Endodermal cell (in vitro differentiated cells): ENCODE data around the gene ACAD8. TPM values are rescaled to one million over a fixed set of nuclear protein-coding genes. Genes with fewer than 3 reads are reported as not detected.
"Not testable (repeated sequence)": the region's sequence is repeated elsewhere in the genome, so short reads cannot be mapped to it uniquely, and the experiment has no call there.

Experiments
- DNase-seq: peaks from one replicate; pipeline ENCODE4 v3.0.0-alpha.2; 2017
- H3K27ac ChIP-seq: 2 replicates; pipeline ENCODE4 v1.5.1; 2013; ENCODE audit warnings: mild to moderate bottlenecking, low read depth, low read length, moderate library complexity
- H3K27me3 ChIP-seq: 2 replicates; pipeline ENCODE4 v1.6.1; 2013; ENCODE audit warnings: mild to moderate bottlenecking, low read length, moderate library complexity; ENCODE audit not compliant: insufficient read depth, control insufficient read depth, poor library complexity, severe bottlenecking
- H3K36me3 ChIP-seq: 2 replicates; pipeline ENCODE4 v1.7.0; 2013; ENCODE audit warnings: mild to moderate bottlenecking, low read length, moderate library complexity; ENCODE audit not compliant: control insufficient read depth, insufficient read depth
- H3K4me1 ChIP-seq: one replicate; pipeline ENCODE4 v1.7.0; 2013; ENCODE audit warnings: low read length; ENCODE audit not compliant: control insufficient read depth, insufficient read depth
- H3K4me3 ChIP-seq: 2 replicates; pipeline ENCODE4 v1.5.1; 2013; ENCODE audit warnings: mild to moderate bottlenecking, low read length, moderate library complexity
- H3K9ac ChIP-seq: 2 replicates; pipeline ENCODE4 v1.6.1; 2013; ENCODE audit warnings: mild to moderate bottlenecking, low read length, moderate library complexity; ENCODE audit not compliant: poor library complexity, severe bottlenecking; ENCODE audit errors: extremely low read depth
- H3K9me3 ChIP-seq: 2 replicates; pipeline ENCODE4 v1.6.1; 2013; ENCODE audit warnings: mild to moderate bottlenecking, low read length, moderate library complexity; ENCODE audit not compliant: control insufficient read depth
- H3K27ac Mint-ChIP-seq: 2 replicates; pipeline ENCODE4 v1.8.0; 2020; ENCODE audit warnings: mixed read lengths
- H3K27me3 Mint-ChIP-seq: 2 replicates; pipeline ENCODE4 v1.8.0; 2021; ENCODE audit warnings: mild to moderate bottlenecking, mixed read lengths; ENCODE audit not compliant: insufficient read depth
- H3K36me3 Mint-ChIP-seq: 2 replicates; pipeline ENCODE4 v1.8.0; 2020; ENCODE audit warnings: low read depth, mixed read lengths
- H3K4me1 Mint-ChIP-seq: 2 replicates; pipeline ENCODE4 v1.8.0; 2020; ENCODE audit warnings: mixed read lengths
- H3K4me3 Mint-ChIP-seq: 2 replicates; pipeline ENCODE4 v1.8.0; 2020; ENCODE audit warnings: mild to moderate bottlenecking, moderate library complexity, mixed read lengths
- H3K9me3 Mint-ChIP-seq: 2 replicates; pipeline ENCODE4 v1.8.0; 2020; ENCODE audit warnings: mild to moderate bottlenecking, mixed read lengths
- WGBS, 2 experiments: methylation state at CpG; one replicate each; pipeline versions ENCODE4 v1.1.5 to v1.1.7; 2013; ENCODE audit warnings: missing lambda C conversion rate in 2 of 2, mixed read lengths in 1 of 2; ENCODE audit not compliant: insufficient coverage in 1 of 2, insufficient read length in 1 of 2; 5-methylcytosine and 5-hydroxymethylcytosine counted together
- total RNA-seq, 2 donors: library from RNA; stranded (reverse); fragmentation: NEBNext Ultra II Directional in 1 of 2; extraction: Animal tissue kit (Norgen Biotek cat#: 25700) in 1 of 2; gene quantifications; 2 replicates in 1 of 2; 3 replicates in 1 of 2; pipeline ENCODE4 v1.2.1, GENCODE V29; 2021
- TF ChIP-seq, protein P1 (sequence below): fragments of 200-600 bp; sonication (generic); conservative IDR thresholded peaks from 2 replicates; pipeline ENCODE4 v1.5.0; 2021; ENCODE audit warnings: antibody characterized with exemption, mild to moderate bottlenecking

ACAD8 gene
- total RNA-seq, 2 donors from 2014 or later: 35.3 to 37.2 TPM

DNA sequence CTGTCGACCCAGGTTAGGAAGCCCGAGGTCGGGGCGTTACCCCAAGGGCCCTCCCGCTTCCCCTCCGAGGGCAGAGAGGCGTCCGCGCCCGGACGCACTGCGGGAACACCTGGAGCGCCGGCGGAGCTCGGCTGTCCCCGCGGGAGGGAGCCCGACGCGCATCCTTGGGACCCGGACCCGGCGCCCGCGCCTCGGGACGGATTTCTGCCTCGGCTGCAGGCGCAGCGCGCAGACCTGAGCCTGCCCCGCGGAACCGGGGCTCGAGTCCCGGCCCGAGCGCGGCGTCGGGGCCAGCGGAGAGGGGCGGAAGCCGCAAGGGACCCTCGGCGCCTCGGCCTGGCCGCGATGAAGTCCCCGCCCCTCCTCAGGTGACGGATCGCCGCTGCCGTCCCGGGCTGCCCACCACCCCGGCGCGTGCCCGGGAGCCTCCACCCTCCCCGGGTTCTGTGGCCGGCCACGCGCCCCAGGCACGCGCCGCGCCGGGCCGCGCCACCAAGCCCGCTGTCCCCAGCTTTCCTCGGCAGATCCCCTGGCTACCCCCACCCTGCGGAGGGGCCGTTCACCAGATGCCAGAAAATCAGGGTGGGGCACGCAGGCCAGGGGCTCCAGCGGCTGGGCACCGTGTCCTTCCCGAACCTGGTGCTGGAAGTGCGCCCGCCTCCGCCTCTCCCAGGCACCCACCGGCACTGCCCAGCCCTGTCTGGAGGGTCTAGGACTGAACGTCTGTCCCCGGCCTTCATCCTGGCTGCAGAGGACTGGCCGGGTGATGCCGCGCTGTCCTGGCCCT is 23.2 kb downstream of the ACAD8 start:
- no peaks in the 10 kb centered on the region for H3K36me3 ChIP-seq
- no peaks in the 10 kb centered on the region for H3K9me3 Mint-ChIP-seq
- H3K4me1 Mint-ChIP-seq: peaks cover 21% of the 10 kb centered on the region
- H3K4me3 Mint-ChIP-seq: peak overlapping the region; percentile 84
- peak overlapping the region; percentile 85 for H3K4me3 ChIP-seq
- H3K27ac Mint-ChIP-seq: no peak overlapping the region
- no peak overlapping the region for H3K9ac ChIP-seq
- H3K27me3 ChIP-seq: peaks cover 62% of the 10 kb centered on the region
- peaks cover 20% of the 10 kb centered on the region for H3K27me3 Mint-ChIP-seq
- no peaks in the 10 kb centered on the region for H3K4me1 ChIP-seq
- no peaks in the 10 kb centered on the region for H3K36me3 Mint-ChIP-seq
- no peak overlapping the region for H3K27ac ChIP-seq
- TF ChIP-seq, protein P1, sequence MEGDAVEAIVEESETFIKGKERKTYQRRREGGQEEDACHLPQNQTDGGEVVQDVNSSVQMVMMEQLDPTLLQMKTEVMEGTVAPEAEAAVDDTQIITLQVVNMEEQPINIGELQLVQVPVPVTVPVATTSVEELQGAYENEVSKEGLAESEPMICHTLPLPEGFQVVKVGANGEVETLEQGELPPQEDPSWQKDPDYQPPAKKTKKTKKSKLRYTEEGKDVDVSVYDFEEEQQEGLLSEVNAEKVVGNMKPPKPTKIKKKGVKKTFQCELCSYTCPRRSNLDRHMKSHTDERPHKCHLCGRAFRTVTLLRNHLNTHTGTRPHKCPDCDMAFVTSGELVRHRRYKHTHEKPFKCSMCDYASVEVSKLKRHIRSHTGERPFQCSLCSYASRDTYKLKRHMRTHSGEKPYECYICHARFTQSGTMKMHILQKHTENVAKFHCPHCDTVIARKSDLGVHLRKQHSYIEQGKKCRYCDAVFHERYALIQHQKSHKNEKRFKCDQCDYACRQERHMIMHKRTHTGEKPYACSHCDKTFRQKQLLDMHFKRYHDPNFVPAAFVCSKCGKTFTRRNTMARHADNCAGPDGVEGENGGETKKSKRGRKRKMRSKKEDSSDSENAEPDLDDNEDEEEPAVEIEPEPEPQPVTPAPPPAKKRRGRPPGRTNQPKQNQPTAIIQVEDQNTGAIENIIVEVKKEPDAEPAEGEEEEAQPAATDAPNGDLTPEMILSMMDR: peak; percentile 4
- peaks cover 6% of the 10 kb centered on the region for H3K9me3 ChIP-seq
- DNase-seq: peak; percentile 84
- 0% methylated on average over 37 to 88 of the region's 88 CpGs for WGBS, 2 experiments

DNA sequence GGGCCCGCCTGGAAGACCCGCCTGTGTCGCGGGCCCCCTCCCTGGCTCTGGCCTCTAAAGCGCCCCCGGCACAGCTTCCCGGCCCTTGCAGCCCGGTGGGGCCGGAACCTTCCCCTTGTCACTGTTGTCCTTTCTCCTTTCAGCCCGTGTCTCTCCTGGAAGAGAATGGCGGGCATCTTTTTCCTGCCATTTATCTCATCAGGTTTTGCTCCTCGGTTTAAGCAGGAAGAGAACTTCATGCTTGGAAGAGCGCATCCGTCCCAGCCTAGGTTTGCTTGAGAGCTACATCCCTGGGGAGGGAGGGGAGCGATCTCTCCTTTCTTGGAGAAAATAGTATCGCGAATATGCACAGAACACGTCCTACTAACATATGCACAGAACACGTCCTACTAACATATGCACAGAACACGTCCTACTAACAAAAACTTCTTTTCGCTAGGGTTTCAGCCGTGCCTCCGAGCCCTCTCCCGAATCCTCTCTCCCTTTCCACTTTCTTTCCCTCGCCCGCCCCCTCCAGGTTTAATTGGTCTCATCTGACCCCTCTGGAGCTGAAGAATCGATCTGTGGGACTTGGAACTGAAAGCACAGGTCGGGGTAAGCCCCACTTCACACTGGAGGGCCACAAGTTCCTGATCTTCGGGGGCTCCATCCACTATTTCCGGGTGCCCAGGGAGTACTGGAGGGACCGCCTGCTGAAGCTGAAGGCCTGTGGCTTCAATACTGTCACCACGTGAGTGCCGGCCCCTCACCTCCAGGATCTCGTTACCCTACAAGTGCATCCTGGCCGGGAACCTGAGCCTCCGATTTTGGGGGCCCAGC is 24.0 kb downstream of the ACAD8 start:
- peak overlapping the region; percentile 39 for H3K27ac Mint-ChIP-seq
- peaks cover 6% of the 10 kb centered on the region for H3K9me3 ChIP-seq
- H3K27me3 ChIP-seq: peaks cover 61% of the 10 kb centered on the region
- 28 to 30% methylated on average over 23 to 36 of the region's 36 CpGs for WGBS, 2 experiments
- peaks cover 20% of the 10 kb centered on the region for H3K27me3 Mint-ChIP-seq
- peak; percentile 78 for DNase-seq
- no peaks in the 10 kb centered on the region for H3K36me3 ChIP-seq
- H3K4me3 Mint-ChIP-seq: peak overlapping the region; percentile 84
- no peaks in the 10 kb centered on the region for H3K36me3 Mint-ChIP-seq
- no peak overlapping the region for H3K27ac ChIP-seq
- TF ChIP-seq, protein P1: peak; percentile 43
- H3K9ac ChIP-seq: no peak overlapping the region
- H3K4me1 Mint-ChIP-seq: peaks cover 19% of the 10 kb centered on the region
- no peaks in the 10 kb centered on the region for H3K9me3 Mint-ChIP-seq
- H3K4me3 ChIP-seq: peak overlapping the region; percentile 85
- no peaks in the 10 kb centered on the region for H3K4me1 ChIP-seq

DNA sequence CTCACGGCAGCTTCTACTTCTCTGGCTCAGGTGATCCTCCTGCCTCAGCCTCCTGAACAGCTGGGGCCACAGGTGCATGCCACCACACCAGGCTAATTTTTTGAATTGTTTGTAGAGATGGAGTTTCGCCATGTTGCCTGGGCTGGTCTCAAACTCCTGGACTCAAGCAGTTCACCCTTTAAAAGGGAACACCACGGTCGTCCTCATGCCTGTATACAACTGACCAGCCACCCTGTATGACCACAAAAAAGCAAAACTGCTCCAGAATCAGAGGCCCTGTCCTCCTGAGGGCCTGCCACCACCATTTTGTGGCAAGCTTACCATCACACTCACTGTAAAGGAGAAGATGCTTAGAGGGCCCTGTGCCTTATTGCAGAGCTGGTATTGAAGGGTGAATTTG is 25.0 kb downstream of the ACAD8 start:
- H3K27me3 Mint-ChIP-seq: peaks cover 20% of the 10 kb centered on the region
- DNase-seq: no peak
- no peak overlapping the region for H3K9ac ChIP-seq
- H3K27me3 ChIP-seq: peaks cover 52% of the 10 kb centered on the region
- WGBS, 2 experiments: 96 to 100% methylated on average over 3 to 4 of the region's 4 CpGs
- H3K4me1 Mint-ChIP-seq: peaks cover 10% of the 10 kb centered on the region
- no peak overlapping the region for H3K27ac ChIP-seq
- TF ChIP-seq, protein P1: no peak
- H3K27ac Mint-ChIP-seq: no peak overlapping the region
- H3K9me3 ChIP-seq: peaks cover 6% of the 10 kb centered on the region
- no peaks in the 10 kb centered on the region for H3K36me3 ChIP-seq
- H3K4me3 Mint-ChIP-seq: no peak overlapping the region
- no peaks in the 10 kb centered on the region for H3K36me3 Mint-ChIP-seq
- no peaks in the 10 kb centered on the region for H3K9me3 Mint-ChIP-seq
- H3K4me1 ChIP-seq: no peaks in the 10 kb centered on the region
- no peak overlapping the region for H3K4me3 ChIP-seq

DNA sequence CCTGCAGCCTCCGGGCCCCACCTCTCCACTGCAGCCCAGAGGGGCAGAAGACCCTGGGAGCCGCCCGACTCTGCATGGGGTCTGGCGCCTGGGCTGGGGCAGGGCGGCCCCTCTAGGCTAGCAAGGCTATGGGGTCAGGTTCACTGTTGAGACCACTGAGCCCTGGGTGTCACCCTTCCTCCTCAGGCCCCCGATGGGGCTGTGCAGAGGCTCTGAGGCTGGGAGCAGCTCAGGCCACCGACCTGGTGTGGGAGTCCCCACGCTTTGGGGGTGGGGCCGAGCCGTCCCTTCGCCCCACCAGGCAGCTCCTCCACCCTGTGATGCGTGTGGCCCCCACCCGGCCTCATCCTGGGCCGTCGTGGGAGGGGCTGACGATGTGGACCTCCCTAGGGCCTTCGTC is 28.3 kb downstream of the ACAD8 start:
- not testable (repeated sequence) for H3K36me3 ChIP-seq, H3K4me1 ChIP-seq, H3K9ac ChIP-seq, H3K27ac ChIP-seq, H3K4me3 Mint-ChIP-seq, H3K9me3 ChIP-seq, H3K27me3 Mint-ChIP-seq, H3K36me3 Mint-ChIP-seq, H3K27ac Mint-ChIP-seq, DNase-seq, H3K9me3 Mint-ChIP-seq, H3K4me1 Mint-ChIP-seq, H3K4me3 ChIP-seq
- WGBS, 2 experiments: 78% methylated on average over 6 of the region's 17 CpGs; no CpG with 5 or more reads in 1 of the 2 experiments
- peaks cover 19% of the 10 kb centered on the region for H3K27me3 ChIP-seq
